Endothelial cell of umbilical vein (primary cell): ENCODE results near the gene CCL8. TPM values are rescaled to one million over a fixed set of nuclear protein-coding genes. Genes with fewer than 3 reads are reported as not detected.

Experiments
- BruUV-seq: library from RNA; stranded (reverse); fragments of 400-500 nt; replicated peaks from 2 replicates; lab custom pipeline; 2021; lab: Mats Ljungman, UMichigan
- CTCF ChIA-PET: fragments of 300-600, 350-600 bp; sonication (Branson Sonifier 250); formaldehyde crosslinking; loops from one replicate; lab custom pipeline; 2021; ENCODE audit warnings: antibody characterized with exemption, inconsistent platforms; lab: Charles Lee
- POLR2A ChIA-PET: fragments of 300-600, 350-600 bp; sonication (Branson Sonifier 250); formaldehyde crosslinking; loops from one replicate; lab custom pipeline; 2021; ENCODE audit warnings: antibody characterized with exemption, inconsistent platforms; lab: Charles Lee
- DNase-seq: peaks from one replicate; pipeline ENCODE4 v3.0.0-alpha.2; 2011; ENCODE audit warnings: low read depth, low spot score
- FAIRE-seq: peaks from 2 replicates; lab custom pipeline; 2011; peaks lifted over from hg19 to GRCh38; lab: Jason Lieb, UNC
- H2AFZ ChIP-seq: 2 replicates; pipeline ENCODE4 v1.6.0; 2012; ENCODE audit warnings: low read depth, low read length, control low read depth, inconsistent platforms
- H3K27ac ChIP-seq: 2 replicates; pipeline ENCODE4 v1.5.1; 2011; ENCODE audit warnings: low read depth, mild to moderate bottlenecking, control low read depth, low read length, moderate library complexity; ENCODE audit not compliant: insufficient read depth
- H3K27me3 ChIP-seq, 2 experiments: 2 replicates each; pipeline versions ENCODE4 v1.6.0 to v1.6.1; 2011; ENCODE audit warnings: low read length in 2 of 2, mixed read lengths in 1 of 2; ENCODE audit not compliant: control insufficient read depth in 2 of 2, insufficient read depth in 2 of 2
- H3K36me3 ChIP-seq, 2 experiments: 2 replicates in 1 of 2; 3 replicates in 1 of 2; pipeline ENCODE4 v1.5.1; 2011; ENCODE audit warnings: low read length in 2 of 2, mild to moderate bottlenecking in 1 of 2, moderate library complexity in 1 of 2; ENCODE audit not compliant: control insufficient read depth in 2 of 2, insufficient read depth in 2 of 2; ENCODE audit errors: extremely low read depth in 1 of 2
- H3K4me1 ChIP-seq: 3 replicates; pipeline ENCODE4 v1.5.1; 2011; ENCODE audit warnings: mild to moderate bottlenecking, low read length; ENCODE audit not compliant: control insufficient read depth, insufficient read depth; ENCODE audit errors: extremely low read depth
- H3K4me2 ChIP-seq: 2 replicates; pipeline ENCODE4 v1.6.1; 2011; ENCODE audit warnings: low read length, control low read depth, mixed read lengths; ENCODE audit not compliant: insufficient read depth
- H3K4me3 ChIP-seq, 3 experiments: fragments of 200-600 bp in 1 of 3; sonication (generic), shearing (Covaris generic) in 1 of 3; replicated peaks in 1 of 3; 2 replicates each; pipeline ENCODE4 v1.5.1; 2011 to 2016; ENCODE audit warnings: control low read depth in 3 of 3, low read length in 3 of 3, mild to moderate bottlenecking in 2 of 3, inconsistent platforms in 1 of 3, low read depth in 1 of 3, moderate library complexity in 1 of 3; ENCODE audit not compliant: insufficient read depth in 1 of 3
- H3K79me2 ChIP-seq: 2 replicates; pipeline ENCODE4 v1.6.0; 2012; ENCODE audit warnings: low read length, inconsistent platforms; ENCODE audit not compliant: control insufficient read depth, insufficient read depth
- H3K9ac ChIP-seq: replicated peaks from 2 replicates; pipeline ENCODE3; 2011; ENCODE audit warnings: low read length, control low read depth; ENCODE audit not compliant: insufficient read depth; ENCODE audit errors: extremely low read depth
- H3K9me1 ChIP-seq: replicated peaks from 3 replicates; pipeline ENCODE4 v1.6.0; 2011; ENCODE audit warnings: mild to moderate bottlenecking, low read length; ENCODE audit not compliant: control insufficient read depth, insufficient read depth; ENCODE audit errors: extremely low read depth
- H3K9me3 ChIP-seq: replicated peaks from 2 replicates; pipeline ENCODE4 v1.5.1; 2012; ENCODE audit warnings: low read length, inconsistent platforms; ENCODE audit not compliant: control insufficient read depth, insufficient read depth
- H4K20me1 ChIP-seq: replicated peaks from 2 replicates; pipeline ENCODE3; 2011; ENCODE audit warnings: mild to moderate bottlenecking, low read length; ENCODE audit not compliant: control insufficient read depth, insufficient read depth; ENCODE audit errors: extremely low read depth
- EZH2 ChIP-seq: IDR thresholded peaks from 2 replicates; pipeline ENCODE4 v1.6.1; 2012; ENCODE audit warnings: borderline replicate concordance, low read depth, mild to moderate bottlenecking, moderate library complexity, low read length, inconsistent platforms; ENCODE audit not compliant: severe bottlenecking
- FOS ChIP-seq: IDR thresholded peaks from 2 replicates; pipeline ENCODE4 v1.6.1; 2011; ENCODE audit warnings: mild to moderate bottlenecking, low read length, moderate library complexity, borderline replicate concordance; ENCODE audit not compliant: insufficient read depth
- GATA2 ChIP-seq: IDR thresholded peaks from 2 replicates; pipeline ENCODE4 v1.7.0; 2011; ENCODE audit warnings: low read depth, mild to moderate bottlenecking, moderate library complexity, mixed read lengths, low read length; ENCODE audit not compliant: insufficient read length, insufficient read depth
- JUN ChIP-seq: IDR thresholded peaks from 2 replicates; pipeline ENCODE4 v1.6.1; 2011; ENCODE audit warnings: borderline replicate concordance, low read depth; ENCODE audit not compliant: insufficient read length, insufficient read depth
- MYC ChIP-seq: IDR thresholded peaks from one replicate; pipeline ENCODE4 v1.6.1; 2011; ENCODE audit warnings: mild to moderate bottlenecking, low read depth, low read length
- POLR2A ChIP-seq: IDR thresholded peaks from 2 replicates; pipeline ENCODE4 v1.6.1; 2012; ENCODE audit warnings: low read depth, mild to moderate bottlenecking, control low read depth, low read length
- POLR2AphosphoS5 ChIP-seq: IDR thresholded peaks from 2 replicates; pipeline ENCODE4 v1.6.1; 2012; ENCODE audit warnings: low read depth, mild to moderate bottlenecking, control low read depth, low read length, moderate library complexity; ENCODE audit not compliant: insufficient read depth
- dilution Hi-C: fragments of 300-500 bp; cut with MboI; formaldehyde crosslinking; loops from one replicate; pipeline ENCODE4 v1.15.0; 2019; ENCODE audit warnings: low sequenced_read_pairs; ENCODE audit not compliant: extremely low pct_ligation_motif_present
- intact Hi-C: fragments of 100-400 bp; cut with micrococcal nuclease; formaldehyde crosslinking; loops from one replicate; pipeline ENCODE4 v1.10.0; 2022
- polyA plus RNA-seq, 4 experiments: library from polyadenylated mRNA; depleted of rRNA in 3 of 4; stranded (reverse) in 3 of 4; unstranded in 1 of 4; fragments of >200 nt; gene quantifications; 2 replicates each; pipeline versions ENCODE4 v1.2.1 to v1.2.3, GENCODE V29; 2011 to 2012; ENCODE audit warnings: missing spikeins in 1 of 4
- total RNA-seq: library from RNA; stranded (reverse); gene quantifications from 2 replicates; pipeline ENCODE4 v1.2.3, GENCODE V29; 2021
- TF ChIP-seq, protein P1 (sequence below), 2 donors: IDR thresholded peaks; 1 replicate in 1 of 2; 2 replicates in 1 of 2; pipeline ENCODE4 v1.5.1; 2011; ENCODE audit warnings: low read length in 2 of 2, mild to moderate bottlenecking in 2 of 2, moderate library complexity in 2 of 2, control low read depth in 1 of 2, inconsistent platforms in 1 of 2, low read depth in 1 of 2; ENCODE audit not compliant: insufficient read depth in 1 of 2; ENCODE audit errors: extremely low read depth in 1 of 2

The CCL8 gene
- total and polyA plus RNA-seq, 2 donors (not counting 3 experiments of a cell fraction or from before 2014, with no cell fraction given), result not detected

DNA sequence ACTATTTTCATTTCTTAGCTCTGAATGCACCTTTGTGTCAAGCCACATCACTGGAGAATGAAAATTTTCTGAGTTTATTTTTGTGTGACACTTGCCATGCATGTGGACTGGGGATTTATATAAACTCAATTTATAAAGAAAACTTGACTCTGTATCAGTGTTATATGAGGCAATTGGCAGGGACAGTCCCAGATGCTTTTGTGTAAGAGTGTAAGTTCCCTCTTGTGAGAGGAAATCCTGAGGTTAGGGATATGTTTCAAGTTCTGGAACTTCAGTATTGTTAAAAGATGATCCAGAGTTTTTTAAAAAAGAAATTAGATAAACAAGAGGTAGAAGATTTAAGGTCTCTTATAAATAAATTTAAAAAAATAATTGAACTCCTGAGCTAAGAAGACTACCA, 10.9 kb upstream of the CCL8 start:
- no TSS peak for BruUV-seq
- no peak for FAIRE-seq
- POLR2A ChIA-PET, result no interaction called here
- no peak overlapping the region for H3K4me3 ChIP-seq
- no peak overlapping the region for H3K27ac ChIP-seq
- no peaks in the 10 kb centered on the region for H3K4me1 ChIP-seq
- no peak for DNase-seq
- H3K4me2 ChIP-seq, result no peak overlapping the region
- H3K9ac ChIP-seq, result no peak overlapping the region
- TF ChIP-seq POLR2A (no peak), MYC (no peak), POLR2AphosphoS5 (no peak), JUN (no peak), GATA2 (no peak), FOS (no peak), EZH2 (no peak)
- TF ChIP-seq, protein P1, sequence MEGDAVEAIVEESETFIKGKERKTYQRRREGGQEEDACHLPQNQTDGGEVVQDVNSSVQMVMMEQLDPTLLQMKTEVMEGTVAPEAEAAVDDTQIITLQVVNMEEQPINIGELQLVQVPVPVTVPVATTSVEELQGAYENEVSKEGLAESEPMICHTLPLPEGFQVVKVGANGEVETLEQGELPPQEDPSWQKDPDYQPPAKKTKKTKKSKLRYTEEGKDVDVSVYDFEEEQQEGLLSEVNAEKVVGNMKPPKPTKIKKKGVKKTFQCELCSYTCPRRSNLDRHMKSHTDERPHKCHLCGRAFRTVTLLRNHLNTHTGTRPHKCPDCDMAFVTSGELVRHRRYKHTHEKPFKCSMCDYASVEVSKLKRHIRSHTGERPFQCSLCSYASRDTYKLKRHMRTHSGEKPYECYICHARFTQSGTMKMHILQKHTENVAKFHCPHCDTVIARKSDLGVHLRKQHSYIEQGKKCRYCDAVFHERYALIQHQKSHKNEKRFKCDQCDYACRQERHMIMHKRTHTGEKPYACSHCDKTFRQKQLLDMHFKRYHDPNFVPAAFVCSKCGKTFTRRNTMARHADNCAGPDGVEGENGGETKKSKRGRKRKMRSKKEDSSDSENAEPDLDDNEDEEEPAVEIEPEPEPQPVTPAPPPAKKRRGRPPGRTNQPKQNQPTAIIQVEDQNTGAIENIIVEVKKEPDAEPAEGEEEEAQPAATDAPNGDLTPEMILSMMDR (IDR thresholded peaks at IDR 0.05; ENCODE audit: extremely low read depth in 1 of 2, insufficient read depth in 1 of 2, low read depth in 1 of 2, low read length in 2 of 2), result no peak
- H3K27me3 ChIP-seq, result peaks cover 19 to 20% of the 10 kb centered on the region in 2 experiments
- dilution Hi-C loops, result loop anchor here (25.0 kb wide), 1 partner anchor 96 kb away; no protein-coding TSS in a partner anchor
- H4K20me1 ChIP-seq, result no peaks in the 10 kb centered on the region
- no peaks in the 10 kb centered on the region for H3K9me1 ChIP-seq
- CTCF ChIA-PET, result interaction anchor here (0.9 to 11.1 kb wide), 6 partner anchors 9 to 106 kb away, joined by 3 to 202 read pairs (median 3); partner anchors contain the start of genes CCL1 and CCL8
- H2AFZ ChIP-seq, result no peak overlapping the region
- H3K79me2 ChIP-seq, result no peaks in the 10 kb centered on the region
- intact Hi-C loops, result no loop called here
- no peaks in the 10 kb centered on the region for H3K36me3 ChIP-seq
- no peaks in the 10 kb centered on the region for H3K9me3 ChIP-seq
